IPS-NIHi11 (cell line): ENCODE results near the gene KIDINS220.

Source experiments
- DNase-seq: peaks from one replicate; pipeline ENCODE4 v3.0.0; 2012; ENCODE audit warnings: mixed read lengths, low spot score

Gene KIDINS220

DNA sequence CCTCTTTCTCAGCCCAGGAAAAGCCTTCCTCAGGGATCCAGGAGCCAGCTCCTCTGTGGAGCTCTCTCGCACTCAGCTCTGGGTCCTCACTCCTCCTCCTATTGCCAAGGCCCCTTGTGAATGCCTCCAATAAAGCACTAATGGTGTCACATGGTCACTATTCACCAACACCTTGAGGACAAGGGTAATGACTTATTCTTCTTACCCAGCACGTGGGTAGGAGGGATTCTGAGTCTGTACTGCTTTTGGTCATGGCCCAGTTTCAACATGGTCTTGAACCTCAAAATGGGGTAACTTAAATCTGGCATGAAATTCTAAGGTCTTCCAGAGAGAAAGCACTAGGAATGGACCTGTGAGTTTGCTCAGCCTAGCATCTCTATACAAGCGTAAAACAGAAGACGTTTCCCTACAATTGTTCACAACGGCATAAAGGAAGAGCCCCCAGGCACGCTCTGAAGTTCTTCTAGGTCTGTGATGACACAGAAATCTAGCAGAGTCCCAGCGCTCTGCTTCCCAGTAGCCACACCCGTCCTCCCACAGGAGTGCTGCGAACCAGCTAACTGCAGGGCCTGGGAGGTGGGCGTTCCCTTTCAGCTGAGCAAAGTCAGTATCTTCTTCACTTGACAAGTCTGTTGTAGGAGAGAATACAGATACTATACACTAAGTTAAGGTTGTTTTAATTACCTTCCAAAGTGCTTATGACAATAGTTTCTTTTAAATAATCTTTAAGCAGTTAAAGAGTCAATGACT lies 14.6 kb upstream of the KIDINS220 start:
- no peak for DNase-seq

DNA sequence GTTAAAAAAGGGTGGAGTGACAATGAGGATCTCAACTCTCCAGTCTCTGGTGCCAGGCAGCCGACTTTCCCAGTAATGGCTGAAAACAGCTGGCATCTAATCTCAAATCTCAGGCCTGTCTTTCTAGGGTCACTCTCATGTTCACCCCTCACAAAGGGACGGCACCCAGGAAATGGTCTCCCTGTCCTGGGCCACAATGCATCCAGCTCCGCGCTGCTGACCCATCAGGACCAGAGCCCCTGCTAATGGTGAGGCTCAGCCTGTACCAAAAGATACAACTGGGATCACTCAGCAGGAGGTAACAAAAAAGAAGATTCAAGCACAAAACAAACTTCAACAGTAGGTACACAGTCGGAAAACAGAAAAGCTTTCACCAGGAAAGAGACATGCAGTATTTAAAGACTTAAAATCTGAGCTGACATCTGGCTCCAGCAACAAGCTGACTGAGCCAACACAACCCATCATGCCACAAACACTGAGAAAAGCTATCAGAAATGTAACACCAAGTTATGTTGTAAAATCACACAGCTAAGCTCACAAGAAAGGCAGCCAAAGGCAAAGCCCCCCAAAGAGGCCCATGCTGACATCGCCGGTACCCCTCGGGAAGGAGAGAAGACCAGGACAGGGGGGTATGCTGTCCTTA lies 13.6 kb upstream of the KIDINS220 start:
- DNase-seq, result no peak

DNA sequence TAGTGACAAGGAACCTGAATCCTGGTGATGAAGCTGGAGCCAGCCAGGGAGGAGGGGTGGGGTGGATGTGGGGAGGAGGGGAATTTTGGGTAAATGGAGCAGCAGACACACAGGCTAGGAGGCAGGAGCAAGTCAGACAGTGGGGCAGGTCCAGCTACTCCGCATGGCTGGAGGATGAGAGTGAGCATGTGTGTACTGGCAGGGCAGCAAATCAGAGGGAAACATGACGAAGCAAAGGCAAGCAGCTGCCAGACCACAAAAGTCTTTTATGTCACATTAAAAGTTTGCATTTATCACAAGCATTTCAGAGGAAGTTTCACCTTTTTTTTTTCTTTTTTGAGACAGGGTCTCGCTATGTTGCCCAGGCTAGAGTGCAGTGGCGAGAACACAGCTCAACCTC lies 11.9 kb upstream of the KIDINS220 start:
- no peak for DNase-seq

DNA sequence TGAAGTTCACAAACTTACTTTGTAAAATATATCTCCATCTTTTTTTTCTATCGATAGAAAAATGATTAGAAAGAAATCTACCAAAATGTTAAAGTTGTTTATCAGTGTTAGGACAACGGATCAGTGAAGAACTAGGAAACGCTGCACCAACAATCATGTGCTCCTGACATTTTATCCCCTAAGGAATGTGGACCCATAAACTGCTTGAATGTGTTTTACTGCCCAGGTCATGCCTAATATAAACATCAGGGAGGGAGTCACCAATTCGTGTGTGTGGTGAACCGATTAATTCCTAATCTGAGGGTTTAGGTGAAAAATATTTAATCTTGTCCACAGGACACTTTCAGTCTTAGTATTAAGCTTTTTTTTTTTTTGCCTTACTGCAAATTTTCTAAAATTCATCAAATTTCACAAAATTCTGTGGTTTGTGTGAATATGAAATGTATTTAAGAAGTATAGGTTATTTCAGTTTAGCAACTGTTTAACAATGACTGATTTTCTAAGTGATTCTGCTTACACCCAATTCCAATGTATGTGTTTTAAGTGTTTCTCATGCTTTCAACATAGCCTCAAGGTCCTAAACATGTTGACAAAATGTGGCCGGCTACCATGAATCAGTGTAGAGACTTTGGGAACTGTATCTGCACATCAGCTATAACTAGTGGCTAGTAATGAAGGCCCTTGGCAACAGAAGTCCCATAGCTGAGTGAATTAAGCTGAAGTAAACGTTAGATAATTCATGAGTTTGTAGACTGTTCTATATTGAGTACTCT lies 11.1 kb upstream of the KIDINS220 start:
- no peak for DNase-seq

DNA sequence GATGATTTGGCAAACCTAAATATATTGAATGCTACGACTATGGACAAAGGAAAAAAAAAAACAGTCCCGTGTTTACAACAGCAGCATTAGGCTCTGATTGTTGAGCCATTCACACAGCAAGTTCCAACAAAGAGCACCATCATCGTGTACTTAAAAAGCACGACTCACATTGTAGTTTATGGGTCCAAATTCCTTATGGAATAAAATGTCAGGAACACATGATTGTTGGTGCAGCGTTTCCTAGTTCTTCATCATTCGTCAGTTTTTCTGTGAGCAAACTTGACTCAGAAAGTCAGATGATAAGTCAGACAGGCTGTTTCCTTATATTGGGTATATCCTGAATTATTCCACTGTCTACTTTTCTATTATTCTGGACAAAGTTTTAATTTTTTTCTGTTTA lies 10.0 kb upstream of the KIDINS220 start:
- DNase-seq, result no peak

DNA sequence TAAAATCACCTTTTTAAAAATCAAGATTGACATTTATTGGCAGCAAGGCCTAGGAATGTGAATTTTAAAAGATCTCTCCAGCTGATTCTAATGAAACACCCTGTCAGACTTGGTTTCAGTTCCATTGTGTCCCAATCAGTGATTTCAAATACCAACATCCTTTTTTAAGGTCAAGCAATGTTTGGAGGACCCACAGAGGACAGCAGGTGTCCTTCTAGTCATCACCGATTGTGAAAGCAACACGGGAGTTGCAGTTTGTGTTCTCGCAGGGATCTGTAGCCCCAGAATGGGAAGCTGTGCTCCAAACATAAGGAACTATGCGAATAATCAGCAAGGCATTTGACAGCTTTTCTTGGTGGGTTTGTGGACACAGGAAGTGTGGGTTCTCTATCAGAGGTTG lies 4.5 kb upstream of the KIDINS220 start:
- no peak for DNase-seq

DNA sequence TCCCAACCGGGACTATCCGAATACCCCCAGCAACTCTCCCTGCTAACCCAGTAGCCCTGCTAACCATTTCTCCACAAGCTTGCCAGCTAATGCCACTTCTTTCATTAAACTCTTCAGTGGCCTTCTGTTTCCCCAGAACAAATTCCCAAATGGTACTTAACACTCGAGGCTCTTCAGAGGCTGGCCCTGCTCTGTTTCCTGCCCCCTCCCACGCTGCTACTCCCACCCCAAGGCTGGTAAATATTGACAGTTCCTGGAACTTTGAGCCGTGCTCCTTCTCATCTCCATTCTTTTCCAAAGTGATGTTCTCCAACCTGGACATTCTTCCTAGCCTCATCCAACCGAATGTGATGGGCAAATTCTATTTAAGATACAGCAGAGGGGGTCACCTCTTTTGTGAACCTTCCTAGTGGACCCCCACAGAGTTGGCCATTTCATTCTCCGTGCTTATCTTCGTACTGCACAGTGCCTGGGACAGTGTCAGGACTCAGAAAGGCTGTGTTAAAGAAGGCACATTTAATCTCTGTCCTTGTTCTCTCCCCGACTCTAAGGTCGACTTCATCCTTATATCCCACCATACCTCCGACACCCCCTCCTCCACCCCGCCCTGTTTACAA lies 3.2 kb upstream of the KIDINS220 start:
- no peak for DNase-seq

DNA sequence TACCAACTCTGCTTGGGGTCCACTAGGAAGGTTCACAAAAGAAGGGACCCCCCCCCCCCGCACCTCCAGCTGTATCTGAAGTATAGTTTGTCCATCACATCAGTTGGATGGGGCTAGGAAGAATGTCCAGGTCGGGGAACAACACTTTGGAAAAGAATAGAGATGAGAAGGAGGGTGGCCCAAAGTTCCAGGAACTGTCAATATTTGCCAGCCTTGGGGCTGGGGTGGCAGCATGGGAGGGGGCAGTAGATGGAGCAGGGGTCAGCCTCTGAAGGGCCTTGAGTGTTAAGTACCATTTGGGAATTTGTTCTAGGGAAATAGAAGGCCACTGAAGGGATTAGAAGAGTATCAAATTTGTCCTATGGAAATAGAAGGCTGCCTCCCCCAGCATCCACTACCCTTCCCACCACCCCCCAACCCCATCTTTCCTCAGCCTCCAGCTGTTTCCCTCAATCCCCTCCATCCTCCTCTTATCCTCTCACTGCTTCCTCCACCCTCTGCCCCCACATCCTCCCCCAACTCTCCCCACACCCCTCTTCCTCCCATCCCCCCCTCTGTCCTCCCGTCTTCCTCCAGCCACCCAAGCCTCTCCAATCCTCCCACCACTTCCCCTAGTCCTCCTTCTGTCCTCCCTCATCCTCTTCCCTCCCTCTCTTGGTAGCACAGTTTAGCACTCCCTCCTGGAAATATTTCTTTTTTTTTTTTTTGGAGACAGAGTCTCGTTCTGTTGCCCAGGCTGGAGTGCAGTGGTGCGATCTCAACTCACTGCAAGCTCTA lies 2.0 kb upstream of the KIDINS220 start:
- no peak for DNase-seq

DNA sequence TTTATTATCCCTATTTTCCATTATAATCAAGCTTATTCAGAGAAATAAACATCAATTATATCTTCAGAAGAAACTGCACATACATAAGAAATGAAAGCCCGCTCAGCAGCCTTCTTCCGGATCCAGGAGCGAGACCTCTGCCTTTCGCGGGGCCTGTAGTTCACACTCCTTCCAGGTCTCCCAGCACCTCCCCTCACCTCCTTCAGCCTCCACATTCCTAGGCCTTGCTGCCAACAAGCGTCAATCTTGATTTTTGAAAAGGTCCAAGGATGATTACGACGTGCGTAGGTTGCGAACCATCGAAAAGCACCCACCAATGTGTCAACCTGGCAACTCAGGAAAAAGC lies 355 bp upstream of the KIDINS220 start:
- no peak for DNase-seq

DNA sequence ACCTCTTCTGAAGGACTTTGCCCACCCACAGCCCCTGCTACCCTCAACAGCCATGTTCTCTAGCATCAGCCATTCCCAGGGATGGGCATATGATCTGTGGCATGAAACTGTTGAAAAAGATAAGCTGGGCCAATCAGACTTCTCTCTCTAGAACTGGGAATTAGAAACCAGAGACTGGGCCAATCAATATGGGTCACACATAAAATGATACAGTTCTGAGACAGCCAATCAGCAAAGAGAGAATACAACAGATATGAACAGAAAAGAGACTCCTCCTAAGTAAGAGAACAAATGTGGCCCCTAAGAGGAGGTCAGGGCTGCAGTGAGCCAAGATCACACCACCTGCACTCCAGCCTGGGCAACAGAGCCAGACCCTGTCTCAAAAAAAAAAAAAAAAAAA lies 2.1 kb downstream of the KIDINS220 start:
- no peak for DNase-seq

DNA sequence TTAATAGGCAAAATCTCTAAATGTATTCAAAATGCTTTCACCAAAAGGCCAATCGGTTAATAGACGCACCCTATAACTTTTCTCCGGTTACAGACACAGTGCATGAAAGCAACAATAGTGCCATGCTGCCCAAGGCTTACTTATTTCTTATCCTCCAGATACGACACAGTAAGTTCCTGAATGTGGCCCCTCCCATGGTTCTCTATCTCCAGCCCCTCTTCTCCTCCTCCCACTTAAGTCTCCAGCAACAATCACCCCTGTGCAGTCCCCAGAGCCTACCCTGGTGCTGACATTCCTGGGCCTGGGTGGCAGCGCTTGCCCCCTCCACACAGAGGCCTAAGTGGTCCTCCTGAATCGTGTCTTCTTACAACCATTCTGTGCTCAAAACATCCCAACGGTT lies 3.6 kb downstream of the KIDINS220 start:
- no peak for DNase-seq

DNA sequence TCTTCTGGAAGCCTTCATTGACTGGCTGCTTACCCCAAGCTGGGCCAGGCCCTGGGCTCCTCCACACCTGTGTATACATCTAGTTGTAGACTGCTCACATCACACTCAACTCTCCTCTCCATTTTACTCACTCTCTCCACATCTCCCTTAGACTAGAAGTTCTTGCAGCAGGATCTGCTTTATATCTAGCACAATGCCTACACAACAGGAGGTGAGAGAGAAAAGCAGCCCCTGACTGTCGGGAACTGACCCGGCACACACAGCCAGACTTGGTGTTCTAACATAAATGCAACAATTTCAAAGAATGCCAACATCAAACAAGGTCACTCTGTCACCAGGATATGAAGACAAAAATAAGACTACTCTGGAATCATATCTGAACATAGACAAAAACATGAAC lies 5.9 kb downstream of the KIDINS220 start:
- no peak for DNase-seq

DNA sequence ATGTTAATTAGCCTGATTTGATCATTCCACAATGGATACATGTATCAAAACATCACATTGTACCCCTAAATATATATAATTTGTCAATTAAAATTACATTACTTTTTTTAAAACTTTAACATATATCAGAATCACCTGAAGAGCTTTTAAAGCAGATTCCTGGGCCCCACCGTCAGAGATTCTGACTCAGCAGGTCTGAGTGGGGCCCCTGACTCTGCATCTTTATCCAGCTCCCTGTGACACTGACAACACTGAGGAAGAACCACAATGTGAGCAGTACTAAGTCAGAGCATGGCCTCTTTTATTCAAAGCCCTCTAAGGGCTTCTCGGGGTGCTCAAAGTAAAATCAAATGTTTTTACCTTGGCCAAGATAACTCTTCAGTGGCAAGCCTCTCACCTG lies 9.7 kb downstream of the KIDINS220 start:
- DNase-seq, result no peak

DNA sequence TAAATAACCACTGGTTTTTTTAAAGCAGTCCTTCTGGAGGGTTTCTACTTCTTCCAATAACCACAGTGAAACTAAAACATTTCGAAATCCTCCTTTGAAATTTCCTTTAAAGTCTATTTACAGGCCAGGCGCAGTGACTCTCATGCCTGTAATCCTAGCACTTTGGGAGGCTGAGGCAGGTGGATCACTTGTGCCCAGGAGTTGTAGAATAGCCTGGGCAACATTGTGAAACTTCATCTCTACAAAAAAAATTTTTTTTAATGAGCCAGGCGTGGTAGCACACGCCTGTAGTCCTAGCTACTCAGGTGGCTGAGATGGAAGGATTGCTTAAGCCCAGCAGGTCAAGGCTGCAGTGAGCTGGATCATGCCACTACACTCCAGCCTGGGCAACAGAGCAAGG lies 15.2 kb downstream of the KIDINS220 start:
- no peak for DNase-seq

DNA sequence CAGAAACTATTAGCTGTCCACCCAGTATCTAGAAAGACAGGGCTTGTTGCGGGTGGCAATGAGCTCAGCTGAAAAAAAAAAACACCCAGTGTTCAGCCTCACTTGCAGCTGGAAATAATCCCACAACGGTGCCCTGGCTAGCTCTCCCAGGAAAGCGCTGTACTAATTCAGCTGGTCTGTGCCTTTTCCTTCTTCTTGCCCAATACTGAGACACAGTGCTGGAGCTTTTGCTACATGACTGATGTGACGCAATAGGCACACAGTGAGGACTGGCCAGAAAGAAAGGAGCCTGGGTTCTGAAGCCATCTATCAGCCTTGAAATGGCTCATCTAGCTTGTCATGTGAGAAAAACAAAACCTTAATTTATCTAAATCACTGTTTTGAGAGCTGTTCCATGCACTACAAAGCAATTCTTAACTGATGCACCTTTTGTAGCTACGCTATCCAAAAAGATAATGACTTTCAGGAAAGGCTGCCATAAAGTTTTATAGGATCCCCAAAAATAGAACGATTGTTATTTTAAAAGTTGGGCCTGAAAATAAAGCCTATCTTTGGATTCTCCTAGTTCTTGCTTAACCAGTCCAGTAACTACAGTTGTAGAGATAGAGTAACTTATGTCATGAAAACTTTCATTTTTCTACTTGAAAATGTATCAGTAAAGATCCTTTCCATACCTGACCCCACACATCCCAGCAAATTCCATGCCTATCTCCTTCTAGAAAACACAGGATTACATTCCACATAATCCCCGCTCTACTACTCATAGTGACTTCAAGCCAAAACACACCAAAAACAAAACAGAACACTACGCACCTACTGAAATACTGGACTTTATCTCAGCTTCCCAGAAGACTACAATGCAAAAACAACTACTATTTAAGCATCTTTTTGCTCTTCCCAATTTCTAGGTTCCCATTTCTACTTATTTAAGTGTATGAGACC lies 15.9 kb downstream of the KIDINS220 start:
- DNase-seq, result no peak

DNA sequence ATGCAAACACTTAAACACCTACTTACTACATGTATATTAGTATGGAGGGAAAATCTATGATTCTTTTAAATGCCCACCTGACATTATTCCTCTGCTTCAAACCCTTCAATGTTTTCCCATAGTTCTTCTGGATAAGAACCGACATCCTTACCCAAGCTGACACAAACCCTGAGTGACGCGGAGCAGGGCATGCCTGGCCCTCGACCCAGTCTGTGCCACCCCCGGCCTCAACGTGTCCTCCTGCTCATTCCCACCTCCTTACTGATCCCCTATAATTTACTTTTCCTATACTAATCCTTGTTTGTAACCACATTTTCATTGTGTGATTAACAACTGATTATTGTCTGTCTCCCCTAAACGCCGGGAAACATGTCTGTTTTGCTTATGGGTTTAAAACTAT lies 17.5 kb downstream of the KIDINS220 start:
- no peak for DNase-seq

DNA sequence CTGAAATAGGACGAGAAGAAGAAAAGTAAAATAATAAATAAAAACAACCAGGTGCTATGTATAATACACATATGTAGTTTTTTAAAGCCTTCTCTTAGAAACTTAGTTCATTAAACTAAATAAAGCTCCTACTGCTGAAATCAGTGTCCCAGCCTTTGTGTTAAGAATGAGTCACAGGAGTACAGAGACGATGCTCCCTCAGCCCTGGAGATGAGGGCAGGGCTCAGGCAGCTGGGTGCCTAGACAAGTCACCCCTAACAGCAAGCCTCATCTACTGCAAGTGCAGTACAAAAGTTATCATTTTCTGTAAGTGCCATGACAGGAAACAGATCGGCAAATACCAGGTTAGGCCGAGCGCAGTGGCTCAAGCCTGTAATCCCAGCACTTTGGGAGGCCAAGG lies 18.2 kb downstream of the KIDINS220 start:
- no peak for DNase-seq

DNA sequence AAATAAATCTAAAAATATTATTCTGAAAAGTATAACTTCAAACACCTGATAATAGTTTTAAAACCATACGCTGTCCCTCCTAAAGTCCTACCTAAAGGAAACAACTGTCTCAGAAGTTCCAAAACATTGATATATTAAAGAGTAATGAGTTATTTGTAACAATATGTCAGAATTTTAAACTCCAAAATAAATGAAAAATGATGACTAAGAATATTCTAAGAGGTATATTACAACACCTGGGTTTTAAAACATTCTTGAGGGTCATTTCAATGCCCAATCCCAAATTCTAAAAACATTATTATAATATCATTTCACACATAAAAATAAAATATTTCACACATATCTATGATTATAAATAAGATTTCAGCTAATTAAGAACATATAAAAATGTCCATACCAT lies 20.2 kb downstream of the KIDINS220 start:
- DNase-seq, result no peak

DNA sequence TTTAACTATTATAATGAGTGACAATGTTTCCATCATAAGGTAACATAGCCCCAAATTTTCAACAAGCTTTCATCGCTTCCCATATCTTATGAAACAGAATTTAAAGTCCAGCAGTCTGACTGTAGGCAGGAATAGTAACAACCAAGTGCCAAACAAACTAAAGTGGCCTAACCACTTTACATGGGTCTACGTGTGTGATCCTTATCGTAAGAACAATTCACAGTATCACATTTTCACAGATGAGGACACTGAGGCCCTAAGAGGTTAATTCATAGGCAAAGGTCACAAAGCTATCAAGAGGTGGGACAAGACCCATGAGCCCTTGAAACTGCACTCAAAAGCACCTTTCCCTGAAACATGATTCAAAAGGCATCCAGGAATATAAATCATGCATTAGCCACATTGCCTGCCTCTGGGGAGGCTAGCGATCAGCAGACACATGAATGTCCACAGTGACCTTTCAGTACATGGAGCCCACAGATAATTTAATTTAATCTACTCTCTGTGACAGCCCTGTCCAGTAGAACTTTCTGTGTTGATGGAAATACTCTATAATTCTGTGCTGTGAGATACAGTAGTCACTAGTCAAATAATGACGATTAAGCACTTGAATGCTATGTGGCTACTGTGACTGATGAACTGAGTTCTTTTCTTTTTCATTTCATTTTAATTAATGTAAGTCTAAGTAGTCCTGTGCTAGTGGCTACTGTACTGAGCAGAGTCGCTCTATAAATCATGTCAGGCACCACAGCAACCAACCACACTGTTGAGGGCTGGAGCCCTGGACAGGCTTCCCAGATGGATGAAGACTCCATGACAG lies 30.3 kb downstream of the KIDINS220 start:
- DNase-seq, result no peak
